ENCODE data around the gene GPALPP1.
"Not testable (repeated sequence)": the region's sequence is repeated elsewhere in the genome, so short reads cannot be mapped to it uniquely, and the experiment has no call there.

GPALPP1 gene

GRCh38 chr13:44989071-44989889 lies at the start of gene GPALPP1, which contains the start of gene NUFIP1:
GPALPP1 (plus strand) TSS chr13:44989538; CDS start chr13:44989655, 117 bp downstream.
NUFIP1 (minus strand) TSS chr13:44989471; CDS start chr13:44989436, 35 bp downstream.
- DNase-seq (ENCODE audit: low read depth): peak; percentile 84

GRCh38 chr13:44943411-44943810 lies 45.9 kb upstream of the GPALPP1 start:
- not testable (repeated sequence) for DNase-seq (ENCODE audit: low read depth)

GRCh38 chr13:44951184-44951583 lies 38.2 kb upstream of the GPALPP1 start:
- no peak for DNase-seq (ENCODE audit: low read depth)

GRCh38 chr13:44952671-44953070 lies 36.7 kb upstream of the GPALPP1 start:
- DNase-seq (ENCODE audit: low read depth): no peak

- no peak for DNase-seq (ENCODE audit: low read depth)
These were observed 35.1 kb upstream of the GPALPP1 start for GRCh38 chr13:44954224-44954623.

- DNase-seq (ENCODE audit: low read depth): no peak
These were observed 33.9 kb upstream of the GPALPP1 start for GRCh38 chr13:44955406-44955805.

GRCh38 chr13:44961997-44962396 lies 27.3 kb upstream of the GPALPP1 start:
- no peak for DNase-seq (ENCODE audit: low read depth)

GRCh38 chr13:44967704-44968433 lies 21.5 kb upstream of the GPALPP1 start:
- no peak for DNase-seq (ENCODE audit: low read depth)

GRCh38 chr13:44968434-44968815 lies 20.9 kb upstream of the GPALPP1 start:
- no peak for DNase-seq (ENCODE audit: low read depth)

- no peak for DNase-seq (ENCODE audit: low read depth)
These were observed 19.5 kb upstream of the GPALPP1 start for GRCh38 chr13:44969551-44970484.

- DNase-seq (ENCODE audit: low read depth): no peak
These were observed 17.4 kb upstream of the GPALPP1 start for GRCh38 chr13:44971656-44972595.

GRCh38 chr13:44972956-44973581 lies 16.3 kb upstream of the GPALPP1 start:
- no peak for DNase-seq (ENCODE audit: low read depth)

- no peak for DNase-seq (ENCODE audit: low read depth)
These were observed 15.1 kb upstream of the GPALPP1 start for GRCh38 chr13:44974056-44974793.

GRCh38 chr13:44976196-44976595 lies 13.1 kb upstream of the GPALPP1 start:
- DNase-seq (ENCODE audit: low read depth): no peak

GRCh38 chr13:44976949-44977583 lies 12.3 kb upstream of the GPALPP1 start:
- no peak for DNase-seq (ENCODE audit: low read depth)

GRCh38 chr13:44978328-44978727 lies 11.0 kb upstream of the GPALPP1 start:
- no peak for DNase-seq (ENCODE audit: low read depth)

- no peak for DNase-seq (ENCODE audit: low read depth)
These were observed 603 bp downstream of the GPALPP1 start for GRCh38 chr13:44989941-44990340.

- DNase-seq (ENCODE audit: low read depth): no peak
These were observed 14.1 kb downstream of the GPALPP1 start for GRCh38 chr13:45003417-45003816.

- DNase-seq (ENCODE audit: low read depth): no peak
These were observed 14.8 kb downstream of the GPALPP1 start for GRCh38 chr13:45004096-45004495.
